T-cell (primary cell): ENCODE data around the gene KITLG. TPM values are rescaled to one million over a fixed set of nuclear protein-coding genes. Genes with fewer than 3 reads are reported as not detected.

Source experiments
- ATAC-seq, 4 experiments: fragments of 200-7000 bp in 3 of 4; fragments of 150-1000 bp in 1 of 4; cut with Tn5 transposase; replicated peaks in 1 of 4; 1 replicate in 3 of 4; 2 replicates in 1 of 4; pipeline ENCODE4 v1.10.0; 2021; ENCODE audit warnings: moderate library complexity in 3 of 4, mild to moderate bottlenecking in 2 of 4, moderate number of reproducible peaks in 1 of 4
- CTCF ChIA-PET, 2 donors: fragments of 300-600 bp; sonication (Branson Sonifier 250); formaldehyde crosslinking; loops; one replicate each; lab custom pipeline; 2022; ENCODE audit warnings: antibody characterized with exemption in 2 of 2; lab: Charles Lee
- POLR2A ChIA-PET, 2 donors: fragments of 300-600 bp; sonication (Branson Sonifier 250); formaldehyde crosslinking; loops; one replicate each; lab custom pipeline; 2022; ENCODE audit warnings: antibody characterized with exemption in 2 of 2; lab: Charles Lee
- DNase-seq, 35 experiments: peaks; one replicate each; pipeline versions ENCODE4 v3.0.0 to v3.0.0-alpha.2; 2013 to 2023
- H3K27ac ChIP-seq: one replicate; pipeline ENCODE4 v1.5.1; 2013; ENCODE audit warnings: low read length
- H3K27me3 ChIP-seq, 2 experiments: replicated peaks in 1 of 2; 1 replicate in 1 of 2; 2 replicates in 1 of 2; pipeline versions ENCODE4 v1.6.1 to v1.7.0; 2013; ENCODE audit warnings: low read length in 1 of 2, mixed read lengths in 1 of 2; ENCODE audit not compliant: control insufficient read depth in 2 of 2, insufficient read depth in 2 of 2; ENCODE audit errors: extremely low read depth in 1 of 2
- H3K36me3 ChIP-seq, 2 donors: 1 replicate in 1 of 2; 2 replicates in 1 of 2; pipeline versions ENCODE4 v1.6.1 to v1.7.0; 2013; ENCODE audit warnings: low read length in 1 of 2; ENCODE audit not compliant: control insufficient read depth in 2 of 2, insufficient read depth in 1 of 2; ENCODE audit errors: extremely low read depth in 1 of 2
- H3K4me1 ChIP-seq, 2 experiments: 1 replicate in 1 of 2; 2 replicates in 1 of 2; pipeline versions ENCODE4 v1.6.1 to v1.7.0; 2013; ENCODE audit warnings: low read length in 2 of 2, mixed read lengths in 1 of 2; ENCODE audit not compliant: insufficient read depth in 2 of 2, control insufficient read depth in 1 of 2; ENCODE audit errors: extremely low read depth in 1 of 2
- H3K4me3 ChIP-seq, 2 donors: 1 replicate in 1 of 2; 2 replicates in 1 of 2; pipeline versions ENCODE4 v1.5.1 to v1.7.0; 2013; ENCODE audit warnings: mild to moderate bottlenecking in 2 of 2, low read length in 1 of 2, moderate library complexity in 1 of 2; ENCODE audit not compliant: control insufficient read depth in 1 of 2; ENCODE audit errors: extremely low read depth in 1 of 2
- H3K9me3 ChIP-seq: 2 replicates; pipeline ENCODE4 v1.7.0; 2013
- H3K27ac Mint-ChIP-seq, 2 donors: one replicate each; pipeline ENCODE4 v1.8.0; 2020 to 2021; ENCODE audit warnings: mild to moderate bottlenecking in 2 of 2, mixed read lengths in 2 of 2
- H3K27me3 Mint-ChIP-seq, 2 donors: one replicate each; pipeline ENCODE4 v1.8.0; 2021 to 2022; ENCODE audit warnings: mixed read lengths in 2 of 2
- H3K36me3 Mint-ChIP-seq: one replicate; pipeline ENCODE4 v1.8.0; 2021; ENCODE audit warnings: mixed read lengths
- H3K4me1 Mint-ChIP-seq, 3 donors: one replicate each; pipeline ENCODE4 v1.8.0; 2020 to 2022; ENCODE audit warnings: mixed read lengths in 3 of 3, mild to moderate bottlenecking in 1 of 3
- H3K4me3 Mint-ChIP-seq, 3 donors: one replicate each; pipeline ENCODE4 v1.8.0; 2020 to 2022; ENCODE audit warnings: mild to moderate bottlenecking in 3 of 3, mixed read lengths in 3 of 3, moderate library complexity in 3 of 3
- H3K9me3 Mint-ChIP-seq, 3 donors: one replicate each; pipeline ENCODE4 v1.8.0; 2020 to 2022; ENCODE audit warnings: mixed read lengths in 3 of 3
- WGBS: methylation state at CpG from one replicate; pipeline ENCODE4 v1.1.5; 2013; ENCODE audit warnings: missing lambda C conversion rate; ENCODE audit not compliant: insufficient coverage; 5-methylcytosine and 5-hydroxymethylcytosine counted together
- total RNA-seq, 35 experiments: library from RNA in 6 of 35; stranded (reverse) in 6 of 35; fragments of 120-200 nt in 1 of 35; gene quantifications; one replicate each; pipeline versions ENCODE4 v1.2.1 to v1.2.4 and lab custom pipeline; 2013 to 2026

KITLG gene
- total RNA-seq, 5 donors from 2014 or later (not counting 1 experiment from before 2014, with no cell fraction given) = 0.16 to 0.66 (median 0.29) TPM; not detected in 2

- no peak overlapping the region for H3K27ac Mint-ChIP-seq
- no peak overlapping the region for H3K4me3 Mint-ChIP-seq
- peaks cover 8 to 20% of the 10 kb centered on the region in 2 donors for H3K27me3 Mint-ChIP-seq
- no peaks in the 10 kb centered on the region for H3K9me3 ChIP-seq
- 96% methylated on average over 2 of the region's 4 CpGs for WGBS
- no peak overlapping the region for H3K27ac ChIP-seq
- CTCF ChIA-PET = no interaction called here
- H3K9me3 Mint-ChIP-seq = no peaks in the 10 kb centered on the region
- H3K4me1 Mint-ChIP-seq = no peaks in the 10 kb centered on the region
- H3K4me1 ChIP-seq = no peaks in the 10 kb centered on the region
- H3K36me3 ChIP-seq = no peaks in the 10 kb centered on the region
- no peak overlapping the region for H3K4me3 ChIP-seq
- no peak for DNase-seq
- H3K36me3 Mint-ChIP-seq = no peaks in the 10 kb centered on the region
- H3K27me3 ChIP-seq = peaks cover 0 to 2% of the 10 kb centered on the region in 2 experiments
- POLR2A ChIA-PET = interaction anchor here in 1 of 2 donors (0.5 kb wide), 1 partner anchor 22 kb away, joined by 5 read pairs; no protein-coding TSS in a partner anchor
- no peak for ATAC-seq
Observed at GRCh38 chr12:88573583-88573982, 6.7 kb downstream of the KITLG start.

DNA sequence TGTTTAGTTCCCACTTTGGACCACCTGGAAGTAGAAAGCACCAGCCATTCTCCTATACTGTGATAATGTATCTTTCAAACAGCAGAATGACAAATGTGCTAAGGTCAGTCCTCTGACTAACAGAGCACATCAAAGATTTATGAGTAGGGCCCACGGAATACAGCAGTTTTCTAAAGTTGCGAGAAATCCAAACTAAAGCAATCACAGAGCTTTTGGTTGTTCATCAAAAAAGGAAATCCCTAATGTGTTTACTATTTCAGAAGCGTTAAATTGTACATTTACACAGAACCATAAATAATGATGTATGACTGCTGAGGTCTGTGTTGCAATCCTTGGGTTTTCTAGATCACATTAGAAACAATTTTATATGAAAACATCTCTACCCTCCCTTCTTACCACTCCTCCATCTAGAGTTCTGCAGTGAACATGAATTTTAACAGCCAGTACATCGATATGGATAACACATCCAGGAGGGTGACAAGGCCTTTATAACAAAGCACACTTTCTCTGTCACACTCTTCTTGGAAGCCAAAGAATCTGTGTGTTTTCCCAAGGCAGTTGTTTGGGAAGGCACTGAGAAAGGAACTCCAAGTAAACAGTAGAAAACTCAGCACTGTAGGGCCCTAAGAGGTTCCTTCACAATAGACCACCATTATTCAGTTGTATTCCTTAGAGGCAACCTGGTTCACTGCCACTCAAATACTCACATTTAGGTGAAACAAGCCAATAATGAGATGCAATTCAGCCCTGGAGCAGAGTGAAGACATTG is 7.3 kb downstream of the KITLG start:
- H3K27ac ChIP-seq = no peak overlapping the region
- ATAC-seq (no peak), DNase-seq (no peak)
- ChIA-PET POLR2A (interaction anchor here in 1 of 2 donors (0.6 kb wide), 1 partner anchor 9 kb away, joined by 3 read pairs; no protein-coding TSS in a partner anchor), CTCF (no interaction called here)
- H3K9me3 ChIP-seq = no peaks in the 10 kb centered on the region
- peaks cover 1 to 14% of the 10 kb centered on the region in 2 donors for H3K27me3 Mint-ChIP-seq
- H3K4me1 ChIP-seq = no peaks in the 10 kb centered on the region
- H3K27ac Mint-ChIP-seq = no peak overlapping the region
- no peaks in the 10 kb centered on the region for H3K36me3 ChIP-seq
- no peaks in the 10 kb centered on the region for H3K27me3 ChIP-seq
- no peaks in the 10 kb centered on the region for H3K9me3 Mint-ChIP-seq
- H3K4me3 Mint-ChIP-seq = no peak overlapping the region
- no peaks in the 10 kb centered on the region for H3K4me1 Mint-ChIP-seq
- H3K4me3 ChIP-seq = no peak overlapping the region
- H3K36me3 Mint-ChIP-seq = no peaks in the 10 kb centered on the region
- 30% methylated on average over 3 of the region's 4 CpGs for WGBS

DNA sequence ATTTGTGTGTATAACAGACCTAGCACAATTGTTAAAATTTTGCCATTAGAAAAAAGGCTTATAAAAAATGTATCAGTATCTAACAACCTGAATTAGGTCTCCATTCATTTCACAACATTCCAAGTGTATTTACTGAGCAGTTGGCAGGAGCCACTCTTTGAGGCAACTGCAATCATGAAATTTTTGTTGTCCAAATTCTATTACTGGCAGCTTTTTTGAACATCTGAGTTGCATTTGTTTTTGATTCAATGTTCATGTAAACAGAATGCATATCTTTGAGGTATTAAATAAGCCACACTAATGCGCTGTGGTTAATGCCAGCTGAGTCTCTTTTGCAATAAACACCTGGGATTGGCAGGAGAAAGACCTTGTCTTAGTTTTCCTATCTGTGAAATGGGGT is 8.7 kb downstream of the KITLG start:
- Histone ChIP-seq H3K9me3 (no peaks in the 10 kb centered on the region), H3K4me1 (no peaks in the 10 kb centered on the region), H3K27me3 (no peaks in the 10 kb centered on the region), H3K4me3 (no peak overlapping the region), H3K27ac (no peak overlapping the region), H3K36me3 (no peaks in the 10 kb centered on the region)
- no peaks in the 10 kb centered on the region for H3K9me3 Mint-ChIP-seq
- WGBS = no CpG with 5 or more reads among the region's 1 CpG
- CTCF ChIA-PET = no interaction called here
- POLR2A ChIA-PET = no interaction called here
- H3K4me3 Mint-ChIP-seq = no peak overlapping the region
- H3K27ac Mint-ChIP-seq = no peak overlapping the region
- no peaks in the 10 kb centered on the region for H3K36me3 Mint-ChIP-seq
- H3K27me3 Mint-ChIP-seq = peaks cover 0 to 8% of the 10 kb centered on the region in 2 donors
- DNase-seq (no peak), ATAC-seq (no peak)
- no peaks in the 10 kb centered on the region for H3K4me1 Mint-ChIP-seq

DNA sequence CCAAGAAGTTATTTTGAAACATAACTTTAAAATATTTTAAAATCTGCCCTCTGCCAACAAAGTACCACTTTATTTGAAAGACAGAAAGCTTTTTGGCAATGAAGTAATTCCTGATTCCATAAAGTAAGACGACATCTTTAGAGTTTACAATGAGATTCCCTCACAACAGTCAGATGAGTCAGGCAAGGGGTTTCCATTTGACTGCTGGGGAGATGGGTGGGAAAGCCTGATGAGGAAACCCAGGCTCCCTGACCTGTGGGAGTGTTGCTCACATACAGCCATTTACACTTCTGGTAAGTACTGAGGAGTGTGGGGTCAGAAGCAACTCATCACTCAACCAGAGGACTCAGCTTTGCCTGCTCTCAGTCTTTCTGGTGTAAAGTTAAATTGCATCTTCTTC is 10.2 kb downstream of the KITLG start:
- WGBS = no CpG with 5 or more reads among the region's 1 CpG
- ATAC-seq (no peak), DNase-seq (no peak)
- Mint-ChIP-seq H3K4me1 (no peaks in the 10 kb centered on the region), H3K4me3 (no peak overlapping the region), H3K9me3 (no peaks in the 10 kb centered on the region), H3K27ac (no peak overlapping the region), H3K36me3 (no peaks in the 10 kb centered on the region), H3K27me3 (peaks cover 0 to 8% of the 10 kb centered on the region in 2 donors)
- ChIA-PET POLR2A (no interaction called here), CTCF (interaction anchor here in 1 of 2 donors (0.5 kb wide), 1 partner anchor 109 kb away, joined by 3 read pairs; no protein-coding TSS in a partner anchor)
- Histone ChIP-seq H3K9me3 (no peaks in the 10 kb centered on the region), H3K27ac (no peak overlapping the region), H3K4me1 (no peaks in the 10 kb centered on the region), H3K27me3 (no peaks in the 10 kb centered on the region), H3K36me3 (no peaks in the 10 kb centered on the region), H3K4me3 (no peak overlapping the region)

DNA sequence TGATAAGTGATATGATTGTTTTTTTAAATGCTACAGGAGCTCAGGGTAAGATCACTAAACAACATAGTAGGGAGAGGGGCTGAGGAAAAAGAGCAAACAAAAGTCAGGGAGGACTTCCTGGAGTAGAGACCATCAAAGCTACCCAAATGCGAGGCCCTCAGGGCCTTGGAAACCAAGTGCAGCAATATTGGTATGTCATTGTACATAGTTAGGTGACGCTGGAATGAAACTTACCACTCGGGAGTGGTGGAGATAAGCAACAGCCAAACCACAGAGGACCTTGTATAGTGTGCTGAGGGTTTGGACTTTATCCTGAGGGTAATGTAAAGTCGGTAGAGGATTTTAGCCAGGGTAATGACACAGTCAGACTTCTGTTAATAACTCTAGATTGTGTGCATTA is 13.8 kb downstream of the KITLG start:
- Histone ChIP-seq H3K36me3 (no peaks in the 10 kb centered on the region), H3K27me3 (no peaks in the 10 kb centered on the region), H3K27ac (no peak overlapping the region), H3K4me3 (no peak overlapping the region), H3K4me1 (no peaks in the 10 kb centered on the region), H3K9me3 (no peaks in the 10 kb centered on the region)
- H3K4me1 Mint-ChIP-seq = no peaks in the 10 kb centered on the region
- ATAC-seq = no peak
- H3K9me3 Mint-ChIP-seq = no peaks in the 10 kb centered on the region
- no peak overlapping the region for H3K27ac Mint-ChIP-seq
- POLR2A ChIA-PET = no interaction called here
- no peaks in the 10 kb centered on the region for H3K27me3 Mint-ChIP-seq
- CTCF ChIA-PET = no interaction called here
- H3K4me3 Mint-ChIP-seq = no peak overlapping the region
- no peaks in the 10 kb centered on the region for H3K36me3 Mint-ChIP-seq
- 93% methylated on average over 2 of the region's 4 CpGs for WGBS
- no peak for DNase-seq

GRCh38 chr12:88562846-88563582 is 17.3 kb downstream of the KITLG start:
- Histone ChIP-seq H3K4me3 (no peak overlapping the region), H3K9me3 (no peaks in the 10 kb centered on the region), H3K27me3 (no peaks in the 10 kb centered on the region), H3K4me1 (no peaks in the 10 kb centered on the region), H3K27ac (no peak overlapping the region), H3K36me3 (no peaks in the 10 kb centered on the region)
- no peak for ATAC-seq
- no peak for DNase-seq
- 100% methylated on average over 1 of the region's 4 CpGs for WGBS
- H3K4me3 Mint-ChIP-seq = no peak overlapping the region
- no peaks in the 10 kb centered on the region for H3K27me3 Mint-ChIP-seq
- no peak overlapping the region for H3K27ac Mint-ChIP-seq
- POLR2A ChIA-PET = no interaction called here
- no peaks in the 10 kb centered on the region for H3K9me3 Mint-ChIP-seq
- H3K4me1 Mint-ChIP-seq = no peaks in the 10 kb centered on the region
- H3K36me3 Mint-ChIP-seq = no peaks in the 10 kb centered on the region
- CTCF ChIA-PET = no interaction called here
